ENCODE measurements around the gene DPP6. TPM values are rescaled to one million over a fixed set of nuclear protein-coding genes. Genes with fewer than 3 reads are reported as not detected.

DPP6 gene
- total and polyA plus RNA-seq, 9 donors = 0.22 to 3.9 (median 1.3) TPM; not detected in 1

GRCh38 chr7:154463794-154464193 is 411.6 kb downstream of the DPP6 start:
- no peak for DNase-seq
- WGBS, 3 donors = 84 to 96% (median 90%) methylated on average over 5 of the region's 5 CpGs
- Histone ChIP-seq H3K27me3 (no peaks in the 10 kb centered on the region), H3K9me3 (no peaks in the 10 kb centered on the region), H3K4me3 (no peak overlapping the region), H3K4me1 (ENCODE audit: insufficient read depth) (no peaks in the 10 kb centered on the region), H3K36me3 (no peaks in the 10 kb centered on the region), H3K27ac (no peak overlapping the region)
- intact Hi-C loops (cut with DNase I) = no loop called here
- TF ChIP-seq EP300 (IDR thresholded peaks at IDR 0.05) (no peak), POLR2A (IDR thresholded peaks at IDR 0.05) (no peak), CTCF (IDR thresholded peaks at IDR 0.05) (no peak)

- no peak for DNase-seq
- Histone ChIP-seq H3K4me1 (ENCODE audit: insufficient read depth) (no peaks in the 10 kb centered on the region), H3K4me3 (no peak overlapping the region), H3K36me3 (no peaks in the 10 kb centered on the region), H3K9me3 (no peaks in the 10 kb centered on the region), H3K27me3 (no peaks in the 10 kb centered on the region), H3K27ac (no peak overlapping the region)
- WGBS, 3 donors = 76 to 80% (median 79%) methylated on average over 5 of the region's 5 CpGs
- intact Hi-C loops (cut with DNase I) = no loop called here
- TF ChIP-seq EP300 (IDR thresholded peaks at IDR 0.05) (no peak), POLR2A (IDR thresholded peaks at IDR 0.05) (no peak), CTCF (IDR thresholded peaks at IDR 0.05) (no peak)
Observed at GRCh38 chr7:154469652-154470051, 417.5 kb downstream of the DPP6 start.

GRCh38 chr7:154472343-154472742 is 420.1 kb downstream of the DPP6 start:
- intact Hi-C loops (cut with DNase I) = no loop called here
- no peak for DNase-seq
- H3K27me3 ChIP-seq = no peaks in the 10 kb centered on the region
- no peak overlapping the region for H3K27ac ChIP-seq
- no peaks in the 10 kb centered on the region for H3K9me3 ChIP-seq
- TF ChIP-seq POLR2A (IDR thresholded peaks at IDR 0.05) (no peak), CTCF (IDR thresholded peaks at IDR 0.05) (no peak), EP300 (IDR thresholded peaks at IDR 0.05) (no peak)
- H3K4me3 ChIP-seq = no peak overlapping the region
- 32 to 43% (median 39%) methylated on average over 2 of the region's 2 CpGs for WGBS, 3 donors
- H3K36me3 ChIP-seq = no peaks in the 10 kb centered on the region
- H3K4me1 ChIP-seq (ENCODE audit: insufficient read depth) = no peaks in the 10 kb centered on the region

- no peak for DNase-seq
- Histone ChIP-seq H3K36me3 (no peaks in the 10 kb centered on the region), H3K4me1 (ENCODE audit: insufficient read depth) (no peaks in the 10 kb centered on the region), H3K27ac (no peak overlapping the region), H3K27me3 (no peaks in the 10 kb centered on the region), H3K9me3 (no peaks in the 10 kb centered on the region), H3K4me3 (no peak overlapping the region)
- 71 to 86% (median 85%) methylated on average over 3 of the region's 3 CpGs for WGBS, 3 donors
- TF ChIP-seq EP300 (IDR thresholded peaks at IDR 0.05) = no peak
- TF ChIP-seq POLR2A (IDR thresholded peaks at IDR 0.05) = no peak
- no peak for TF ChIP-seq CTCF (IDR thresholded peaks at IDR 0.05)
- intact Hi-C loops (cut with DNase I) = no loop called here
Observed at GRCh38 chr7:154473360-154473759, 421.2 kb downstream of the DPP6 start.

Measured in ovary (tissue), 9 donors.